Activated CD4-positive, alpha-beta T cell treated with anti-CD3 and anti-CD28 coated beads, Interleukin-2, amount 50 U/mL, for 24 hours (primary cell): ENCODE data around the gene SGCB.
"Not testable (repeated sequence)": the region's sequence is repeated elsewhere in the genome, so short reads cannot be mapped to it uniquely, and the experiment has no call there.

Experiments used
- DNase-seq, 2 donors: peaks; one replicate each; pipeline ENCODE4 v3.0.0-alpha.2; 2020; ENCODE audit warnings: low read depth in 1 of 2, low spot score in 1 of 2

SGCB gene

GRCh38 chr4:52038103-52038912 lies at the start of gene SGCB:
TSS of gene SGCB (minus strand) at chr4:52038299. CDS start at chr4:52038259, 40 bp downstream.
- peak; percentile 50 to 51 for DNase-seq

- DNase-seq = not testable (repeated sequence)
Observed at GRCh38 chr4:52086425-52086824, 48.3 kb upstream of the SGCB start.

- DNase-seq = no peak
Observed at GRCh38 chr4:52081216-52081615, 43.1 kb upstream of the SGCB start.

GRCh38 chr4:52079659-52080058 lies 41.6 kb upstream of the SGCB start:
- no peak for DNase-seq

GRCh38 chr4:52076731-52077130 lies 38.6 kb upstream of the SGCB start:
- no peak for DNase-seq

GRCh38 chr4:52071791-52072546 lies 33.9 kb upstream of the SGCB start:
- DNase-seq = no peak

- DNase-seq = no peak
Observed at GRCh38 chr4:52069571-52069970, 31.5 kb upstream of the SGCB start.

GRCh38 chr4:52059372-52059771 lies 21.3 kb upstream of the SGCB start:
- DNase-seq = no peak

- DNase-seq = no peak
Observed at GRCh38 chr4:52058275-52058674, 20.2 kb upstream of the SGCB start.

GRCh38 chr4:52057196-52057595 lies 19.1 kb upstream of the SGCB start:
- DNase-seq = no peak

- no peak for DNase-seq
Observed at GRCh38 chr4:52054254-52054653, 16.2 kb upstream of the SGCB start.

GRCh38 chr4:52052475-52052780 lies 14.3 kb upstream of the SGCB start:
- no peak for DNase-seq

GRCh38 chr4:52051615-52052474 lies 13.7 kb upstream of the SGCB start:
- DNase-seq = no peak

- no peak for DNase-seq
Observed at GRCh38 chr4:52051213-52051614, 13.1 kb upstream of the SGCB start, which contains the start of gene SPATA18. TSS of gene SPATA18 (plus strand) at chr4:52051304. CDS start at chr4:52051705, 401 bp downstream.

GRCh38 chr4:52049266-52049665 lies 11.2 kb upstream of the SGCB start:
- no peak for DNase-seq

GRCh38 chr4:52045028-52045427 lies 6.9 kb upstream of the SGCB start:
- DNase-seq = no peak

- peak in 1 of 2 donors; percentile 6 for DNase-seq
Observed at GRCh38 chr4:52037689-52038102, 403 bp downstream of the SGCB start.

- DNase-seq = no peak
Observed at GRCh38 chr4:52036886-52037530, 1.1 kb downstream of the SGCB start.

- no peak for DNase-seq
Observed at GRCh38 chr4:52035190-52035589, 2.9 kb downstream of the SGCB start.

GRCh38 chr4:52032005-52032404 lies 6.1 kb downstream of the SGCB start:
- DNase-seq = no peak

- DNase-seq = no peak
Observed at GRCh38 chr4:52028970-52029369, 9.1 kb downstream of the SGCB start.
